ENCODE measurements around the gene RPL38.

Gene RPL38

GRCh38 chr17:74227271-74228080 is 24.0 kb downstream of the RPL38 start:
- DNase-seq: no peak

GRCh38 chr17:74228306-74228978 is 25.0 kb downstream of the RPL38 start:
- no peak for DNase-seq

- no peak for DNase-seq
Measured at GRCh38 chr17:74230896-74231295, 27.4 kb downstream of the RPL38 start.

GRCh38 chr17:74231928-74232907 is 28.7 kb downstream of the RPL38 start:
- DNase-seq: no peak

GRCh38 chr17:74233937-74234336 is 30.5 kb downstream of the RPL38 start:
- DNase-seq: no peak

- no peak for DNase-seq
Measured at GRCh38 chr17:74234486-74234885, 31.0 kb downstream of the RPL38 start.

GRCh38 chr17:74235040-74235581 is 31.6 kb downstream of the RPL38 start:
- no peak for DNase-seq

- DNase-seq: no peak
Measured at GRCh38 chr17:74235911-74236371, 32.5 kb downstream of the RPL38 start.

GRCh38 chr17:74237321-74237720 is 33.8 kb downstream of the RPL38 start:
- DNase-seq: no peak

- no peak for DNase-seq
Measured at GRCh38 chr17:74239172-74239571, 35.7 kb downstream of the RPL38 start.

GRCh38 chr17:74240618-74241205 is 37.2 kb downstream of the RPL38 start:
- DNase-seq: no peak

GRCh38 chr17:74241431-74241830 is 38.0 kb downstream of the RPL38 start:
- DNase-seq: no peak

GRCh38 chr17:74241847-74242246 is 38.4 kb downstream of the RPL38 start:
- DNase-seq: no peak

- DNase-seq: no peak
Measured at GRCh38 chr17:74243013-74243755, 39.7 kb downstream of the RPL38 start.

- DNase-seq: no peak
Measured at GRCh38 chr17:74244128-74244527, 40.6 kb downstream of the RPL38 start.

- no peak for DNase-seq
Measured at GRCh38 chr17:74244548-74244947, 41.1 kb downstream of the RPL38 start.

GRCh38 chr17:74245145-74245831 is 41.8 kb downstream of the RPL38 start:
- no peak for DNase-seq

- DNase-seq: no peak
Measured at GRCh38 chr17:74245871-74246270, 42.4 kb downstream of the RPL38 start.

GRCh38 chr17:74249590-74250270 is 46.3 kb downstream of the RPL38 start:
- no peak for DNase-seq

- no peak for DNase-seq
Measured at GRCh38 chr17:74250324-74250995, 47.0 kb downstream of the RPL38 start.
